Hepatocyte (in vitro differentiated cells): ENCODE data around the gene AKAP13. TPM values are rescaled to one million over a fixed set of nuclear protein-coding genes. Genes with fewer than 3 reads are reported as not detected.
A peak's percentile ranks its signal among the peaks of the same experiment; 100 is the strongest.

Experiments
- DNase-seq: peaks from one replicate; pipeline ENCODE4 v3.0.0-alpha.2; 2016; ENCODE audit warnings: low spot score
- H2AFZ ChIP-seq: fragments of 200-600 bp; sonication (generic); 2 replicates; pipeline ENCODE4 v1.6.0; 2016; ENCODE audit warnings: antibody characterized with exemption, mild to moderate bottlenecking
- H3K27ac ChIP-seq: fragments of 200-600 bp; sonication (generic); 2 replicates; pipeline ENCODE4 v1.5.1; 2016; ENCODE audit warnings: mild to moderate bottlenecking
- H3K27me3 ChIP-seq: fragments of 200-600 bp; sonication (generic); 2 replicates; pipeline ENCODE4 v1.6.1; 2016
- H3K36me3 ChIP-seq: fragments of 200-600 bp; sonication (generic); replicated peaks from 2 replicates; pipeline ENCODE4 v1.5.1; 2016; ENCODE audit warnings: low read depth; ENCODE audit not compliant: insufficient read depth
- H3K4me1 ChIP-seq: fragments of 200-600 bp; sonication (generic); 2 replicates; pipeline ENCODE4 v1.5.1; 2016; ENCODE audit warnings: mild to moderate bottlenecking, moderate library complexity; ENCODE audit not compliant: insufficient read depth
- H3K4me2 ChIP-seq: fragments of 200-600 bp; sonication (generic); 2 replicates; pipeline ENCODE4 v1.6.0; 2016
- H3K4me3 ChIP-seq: fragments of 200-600 bp; sonication (generic); 2 replicates; pipeline ENCODE4 v1.5.1; 2016; ENCODE audit warnings: mild to moderate bottlenecking
- H3K79me2 ChIP-seq: fragments of 200-600 bp; sonication (generic); 2 replicates; pipeline ENCODE4 v1.6.0; 2017; ENCODE audit warnings: mild to moderate bottlenecking
- H3K9me2 ChIP-seq: fragments of 200-600 bp; sonication (generic); replicated peaks from 2 replicates; pipeline ENCODE4 v1.6.0; 2017; ENCODE audit warnings: mild to moderate bottlenecking; ENCODE audit not compliant: insufficient read depth
- H3K9me3 ChIP-seq: fragments of 200-600 bp; sonication (generic); 2 replicates; pipeline ENCODE4 v1.5.1; 2016; ENCODE audit warnings: low read depth, mild to moderate bottlenecking
- H4K20me1 ChIP-seq: fragments of 200-600 bp; sonication (generic); 2 replicates; pipeline ENCODE4 v1.6.0; 2016; ENCODE audit warnings: mild to moderate bottlenecking; ENCODE audit not compliant: insufficient read depth, poor library complexity, severe bottlenecking
- CTCF ChIP-seq: fragments of 200-600 bp; sonication (generic); IDR thresholded peaks from 2 replicates; pipeline ENCODE4 v1.5.1; 2016; ENCODE audit warnings: antibody characterized with exemption, mild to moderate bottlenecking; ENCODE audit not compliant: poor library complexity
- EZH2 ChIP-seq: fragments of 200-600 bp; sonication (generic); IDR thresholded peaks from 2 replicates; pipeline ENCODE4 v1.6.1; 2016; ENCODE audit warnings: antibody characterized with exemption, mild to moderate bottlenecking, borderline replicate concordance
- EZH2phosphoT487 ChIP-seq: fragments of 200-600 bp; sonication (generic); IDR thresholded peaks from one replicate; pipeline ENCODE4 v1.6.1; 2018; ENCODE audit warnings: antibody characterized with exemption, mild to moderate bottlenecking, low read depth, moderate library complexity; ENCODE audit not compliant: unreplicated experiment, severe bottlenecking
- WGBS: methylation state at CpG from one replicate; pipeline ENCODE4 v1.1.6; 2016; ENCODE audit warnings: low lambda C conversion rate; ENCODE audit errors: missing lambda C conversion rate; 5-methylcytosine and 5-hydroxymethylcytosine counted together
- polyA plus RNA-seq: library from polyadenylated mRNA; unstranded; fragments of >200 nt; fragmentation: Nextera tagmentation; extraction: Ambion mirVana; gene quantifications from 2 replicates; pipeline ENCODE4 v1.2.1, GENCODE V29; 2016
- total RNA-seq: library from RNA; depleted of rRNA; stranded (reverse); fragments of >200 nt; gene quantifications from 2 replicates; pipeline ENCODE4 v1.2.3, GENCODE V29; 2014

The AKAP13 gene
- total and polyA plus RNA-seq, 2 experiments from 2014 or later = 55.6 to 80.9 TPM

GRCh38 chr15:85718981-85719380 lies 338.6 kb downstream of the AKAP13 start:
- H3K27me3 ChIP-seq = no peaks in the 10 kb centered on the region
- no peak overlapping the region for H3K27ac ChIP-seq
- H3K9me2 ChIP-seq = no peaks in the 10 kb centered on the region
- no peak overlapping the region for H3K4me3 ChIP-seq
- no peaks in the 10 kb centered on the region for H3K9me3 ChIP-seq
- TF ChIP-seq CTCF (no peak), EZH2phosphoT487 (no peak), EZH2 (no peak)
- H3K36me3 ChIP-seq = peaks cover 9% of the 10 kb centered on the region
- H3K79me2 ChIP-seq = no peaks in the 10 kb centered on the region
- H2AFZ ChIP-seq = no peak overlapping the region
- H4K20me1 ChIP-seq = no peaks in the 10 kb centered on the region
- 98% methylated on average over 4 of the region's 4 CpGs for WGBS
- no peak overlapping the region for H3K4me2 ChIP-seq
- no peaks in the 10 kb centered on the region for H3K4me1 ChIP-seq
- no peak for DNase-seq

DNA sequence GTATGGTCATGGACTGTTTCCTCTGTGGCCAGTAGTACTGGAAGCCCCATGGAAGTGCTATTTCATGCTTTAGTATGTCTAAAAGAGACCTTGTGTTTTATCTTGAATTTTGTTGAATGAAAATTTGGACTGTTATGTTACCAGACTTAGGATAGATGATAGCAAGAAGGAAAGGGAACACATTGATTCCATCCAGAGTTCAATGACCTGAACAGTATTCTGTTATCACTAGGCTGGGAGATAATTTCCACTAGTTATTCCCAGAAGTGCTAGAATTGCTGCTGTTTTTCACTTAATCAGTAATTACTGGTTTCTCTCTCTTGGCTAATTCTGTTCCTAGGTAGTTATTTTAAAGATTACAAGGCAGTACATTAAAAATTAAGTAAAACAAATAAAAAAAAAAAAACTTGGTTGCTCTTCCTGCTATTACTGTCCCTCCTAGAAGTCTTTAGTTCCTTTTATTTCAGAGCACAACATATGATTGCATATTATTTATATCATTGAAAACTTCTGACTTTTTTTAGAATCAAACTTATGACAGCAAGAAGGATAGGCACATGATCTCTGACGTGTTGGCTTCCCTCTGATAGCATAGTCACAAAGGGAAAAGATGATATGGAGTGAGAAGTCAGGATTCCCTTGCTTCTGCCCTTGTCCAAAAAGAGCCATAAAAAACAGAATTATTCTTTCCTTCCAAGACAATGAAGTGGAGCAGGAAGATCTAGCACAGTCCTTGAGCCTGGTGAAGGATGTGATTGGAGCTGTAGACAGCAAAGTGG lies 342.2 kb downstream of the AKAP13 start:
- DNase-seq = no peak
- no peak for TF ChIP-seq EZH2
- TF ChIP-seq CTCF = no peak
- Histone ChIP-seq H3K27ac (peak overlapping the region; percentile 14), H4K20me1 (no peaks in the 10 kb centered on the region), H3K4me1 (peaks cover 12% of the 10 kb centered on the region), H3K27me3 (no peaks in the 10 kb centered on the region), H2AFZ (no peak overlapping the region), H3K36me3 (peaks cover 9% of the 10 kb centered on the region), H3K4me3 (no peak overlapping the region), H3K79me2 (no peaks in the 10 kb centered on the region), H3K9me3 (no peaks in the 10 kb centered on the region), H3K9me2 (no peaks in the 10 kb centered on the region), H3K4me2 (no peak overlapping the region)
- WGBS = 86% methylated on average over 1 of the region's 1 CpG

- peaks cover 12% of the 10 kb centered on the region for H3K4me1 ChIP-seq
- WGBS = 72% methylated on average over 10 of the region's 10 CpGs
- peak overlapping the region; percentile 74 for H3K27ac ChIP-seq
- no peak overlapping the region for H3K4me3 ChIP-seq
- TF ChIP-seq EZH2 (no peak), CTCF (no peak), EZH2phosphoT487 (no peak)
- H4K20me1 ChIP-seq = no peaks in the 10 kb centered on the region
- no peaks in the 10 kb centered on the region for H3K27me3 ChIP-seq
- H3K36me3 ChIP-seq = peaks cover 9% of the 10 kb centered on the region
- H3K9me3 ChIP-seq = no peaks in the 10 kb centered on the region
- DNase-seq = no peak
- no peaks in the 10 kb centered on the region for H3K9me2 ChIP-seq
- H3K4me2 ChIP-seq = no peak overlapping the region
- H3K79me2 ChIP-seq = no peaks in the 10 kb centered on the region
- H2AFZ ChIP-seq = no peak overlapping the region
These were observed 343.9 kb downstream of the AKAP13 start for GRCh38 chr15:85723960-85724945.
